ENCODE data around the gene AQP2. TPM values are rescaled to one million over a fixed set of nuclear protein-coding genes. Genes with fewer than 3 reads are reported as not detected.

Gene AQP2
- total and polyA plus RNA-seq, 7 experiments from 2014 or later, result not detected

GRCh38 chr12:49920915-49921286 is 29.6 kb upstream of the AQP2 start:
- Histone ChIP-seq H3K36me3 (ENCODE audit: control insufficient read depth in 2 of 3, insufficient read depth in 3 of 3, low read length in 3 of 3) (no peaks in the 10 kb centered on the region), H3K4me1 (ENCODE audit: control insufficient read depth in 2 of 2, insufficient read depth in 2 of 2, low read length in 2 of 2) (no peaks in the 10 kb centered on the region), H3K27ac (ENCODE audit: low read depth, low read length) (no peak overlapping the region), H3K27me3 (ENCODE audit: control insufficient read depth in 2 of 2, insufficient read depth in 2 of 2, low read length in 2 of 2) (no peaks in the 10 kb centered on the region), H3K4me3 (ENCODE audit: low read length) (no peak overlapping the region), H3K9me3 (ENCODE audit: control insufficient read depth in 2 of 3, low read length in 3 of 3) (no peaks in the 10 kb centered on the region)
- intact Hi-C loops (cut with micrococcal nuclease), result no loop called here
- no peak overlapping the region for H3K27ac Mint-ChIP-seq
- no peaks in the 10 kb centered on the region for H3K36me3 Mint-ChIP-seq
- ChIA-PET CTCF (no interaction called here), POLR2A (no interaction called here)
- peaks cover 0 to 10% (median 4%) of the 10 kb centered on the region in 5 donors for H3K27me3 Mint-ChIP-seq
- ATAC-seq (no peak), DNase-seq (no peak)
- peaks cover 0 to 1% (median 0%) of the 10 kb centered on the region in 11 donors for H3K9me3 Mint-ChIP-seq
- H3K4me1 Mint-ChIP-seq, result no peaks in the 10 kb centered on the region
- no peak overlapping the region for H3K4me3 Mint-ChIP-seq

DNA sequence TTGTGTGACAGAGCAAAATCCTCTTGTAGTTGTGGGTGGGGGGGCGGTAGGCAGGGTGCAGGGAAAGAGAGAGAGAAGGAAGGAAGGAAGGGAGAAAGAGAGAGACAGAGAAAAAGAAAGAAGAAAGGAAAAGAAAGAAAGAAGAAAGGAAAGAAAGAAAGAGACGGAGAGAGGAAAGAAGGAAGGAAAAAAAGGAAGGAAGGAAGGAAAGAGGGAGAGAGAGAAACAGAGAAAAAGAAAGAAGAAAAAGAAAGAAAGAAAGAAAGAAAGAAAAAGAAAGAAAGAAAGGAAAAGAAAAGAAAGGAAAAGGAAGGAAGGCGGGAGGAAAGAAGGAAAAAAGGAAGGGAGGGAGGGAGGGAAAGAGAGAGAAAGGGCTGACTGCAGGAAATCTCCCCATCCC is 29.2 kb upstream of the AQP2 start:
- H3K9me3 ChIP-seq (ENCODE audit: control insufficient read depth in 2 of 3, low read length in 3 of 3), result no peaks in the 10 kb centered on the region
- peaks cover 0 to 1% (median 0%) of the 10 kb centered on the region in 11 donors for H3K9me3 Mint-ChIP-seq
- H3K4me1 ChIP-seq (ENCODE audit: control insufficient read depth in 2 of 2, insufficient read depth in 2 of 2, low read length in 2 of 2), result no peaks in the 10 kb centered on the region
- ATAC-seq (no peak), DNase-seq (no peak)
- peaks cover 0 to 10% (median 4%) of the 10 kb centered on the region in 5 donors for H3K27me3 Mint-ChIP-seq
- no peak overlapping the region for H3K27ac ChIP-seq (ENCODE audit: low read depth, low read length)
- H3K36me3 Mint-ChIP-seq, result no peaks in the 10 kb centered on the region
- CTCF ChIA-PET, result no interaction called here
- H3K36me3 ChIP-seq (ENCODE audit: control insufficient read depth in 2 of 3, insufficient read depth in 3 of 3, low read length in 3 of 3), result no peaks in the 10 kb centered on the region
- no peak overlapping the region for H3K27ac Mint-ChIP-seq
- no peaks in the 10 kb centered on the region for H3K4me1 Mint-ChIP-seq
- H3K27me3 ChIP-seq (ENCODE audit: control insufficient read depth in 2 of 2, insufficient read depth in 2 of 2, low read length in 2 of 2), result no peaks in the 10 kb centered on the region
- POLR2A ChIA-PET, result no interaction called here
- intact Hi-C loops (cut with micrococcal nuclease), result no loop called here
- no peak overlapping the region for H3K4me3 ChIP-seq (ENCODE audit: low read length)
- H3K4me3 Mint-ChIP-seq, result no peak overlapping the region

GRCh38 chr12:49921936-49922335 is 28.6 kb upstream of the AQP2 start:
- H3K9me3 ChIP-seq (ENCODE audit: control insufficient read depth in 2 of 3, low read length in 3 of 3), result no peaks in the 10 kb centered on the region
- Mint-ChIP-seq H3K4me1 (no peaks in the 10 kb centered on the region), H3K36me3 (no peaks in the 10 kb centered on the region), H3K4me3 (no peak overlapping the region), H3K9me3 (peaks cover 0 to 1% (median 0%) of the 10 kb centered on the region in 11 donors), H3K27me3 (peaks cover 0 to 9% (median 4%) of the 10 kb centered on the region in 5 donors), H3K27ac (no peak overlapping the region)
- POLR2A ChIA-PET, result no interaction called here
- ATAC-seq (no peak), DNase-seq (no peak)
- H3K27me3 ChIP-seq (ENCODE audit: control insufficient read depth in 2 of 2, insufficient read depth in 2 of 2, low read length in 2 of 2), result no peaks in the 10 kb centered on the region
- no peaks in the 10 kb centered on the region for H3K36me3 ChIP-seq (ENCODE audit: control insufficient read depth in 2 of 3, insufficient read depth in 3 of 3, low read length in 3 of 3)
- no peak overlapping the region for H3K27ac ChIP-seq (ENCODE audit: low read depth, low read length)
- CTCF ChIA-PET, result no interaction called here
- H3K4me1 ChIP-seq (ENCODE audit: control insufficient read depth in 2 of 2, insufficient read depth in 2 of 2, low read length in 2 of 2), result no peaks in the 10 kb centered on the region
- no peak overlapping the region for H3K4me3 ChIP-seq (ENCODE audit: low read length)
- intact Hi-C loops (cut with micrococcal nuclease), result no loop called here

- Mint-ChIP-seq H3K27me3 (peaks cover 0 to 8% (median 4%) of the 10 kb centered on the region in 5 donors), H3K36me3 (no peaks in the 10 kb centered on the region), H3K9me3 (peaks cover 0 to 1% (median 0%) of the 10 kb centered on the region in 11 donors), H3K4me3 (no peak overlapping the region), H3K4me1 (no peaks in the 10 kb centered on the region), H3K27ac (no peak overlapping the region)
- Histone ChIP-seq H3K4me1 (ENCODE audit: control insufficient read depth in 2 of 2, insufficient read depth in 2 of 2, low read length in 2 of 2) (no peaks in the 10 kb centered on the region), H3K27ac (ENCODE audit: low read depth, low read length) (no peak overlapping the region), H3K9me3 (ENCODE audit: control insufficient read depth in 2 of 3, low read length in 3 of 3) (no peaks in the 10 kb centered on the region), H3K36me3 (ENCODE audit: control insufficient read depth in 2 of 3, insufficient read depth in 3 of 3, low read length in 3 of 3) (no peaks in the 10 kb centered on the region), H3K27me3 (ENCODE audit: control insufficient read depth in 2 of 2, insufficient read depth in 2 of 2, low read length in 2 of 2) (no peaks in the 10 kb centered on the region), H3K4me3 (ENCODE audit: low read length) (no peak overlapping the region)
- POLR2A ChIA-PET, result no interaction called here
- CTCF ChIA-PET, result no interaction called here
- DNase-seq, result no peak
- intact Hi-C loops (cut with micrococcal nuclease), result no loop called here
- ATAC-seq, result no peak
Measured at GRCh38 chr12:49922349-49923034, 28.0 kb upstream of the AQP2 start.

GRCh38 chr12:49923035-49923644 is 27.4 kb upstream of the AQP2 start:
- DNase-seq (no peak), ATAC-seq (no peak)
- no peak overlapping the region for H3K27ac ChIP-seq (ENCODE audit: low read depth, low read length)
- no peaks in the 10 kb centered on the region for H3K36me3 ChIP-seq (ENCODE audit: control insufficient read depth in 2 of 3, insufficient read depth in 3 of 3, low read length in 3 of 3)
- H3K27me3 Mint-ChIP-seq, result peaks cover 0 to 10% (median 4%) of the 10 kb centered on the region in 5 donors
- intact Hi-C loops (cut with micrococcal nuclease), result no loop called here
- H3K27ac Mint-ChIP-seq, result no peak overlapping the region
- no peak overlapping the region for H3K4me3 Mint-ChIP-seq
- POLR2A ChIA-PET, result no interaction called here
- no peaks in the 10 kb centered on the region for H3K4me1 Mint-ChIP-seq
- CTCF ChIA-PET, result no interaction called here
- H3K27me3 ChIP-seq (ENCODE audit: control insufficient read depth in 2 of 2, insufficient read depth in 2 of 2, low read length in 2 of 2), result no peaks in the 10 kb centered on the region
- no peaks in the 10 kb centered on the region for H3K9me3 ChIP-seq (ENCODE audit: control insufficient read depth in 2 of 3, low read length in 3 of 3)
- no peak overlapping the region for H3K4me3 ChIP-seq (ENCODE audit: low read length)
- no peaks in the 10 kb centered on the region for H3K36me3 Mint-ChIP-seq
- no peaks in the 10 kb centered on the region for H3K4me1 ChIP-seq (ENCODE audit: control insufficient read depth in 2 of 2, insufficient read depth in 2 of 2, low read length in 2 of 2)
- peaks cover 0 to 1% (median 0%) of the 10 kb centered on the region in 11 donors for H3K9me3 Mint-ChIP-seq

DNA sequence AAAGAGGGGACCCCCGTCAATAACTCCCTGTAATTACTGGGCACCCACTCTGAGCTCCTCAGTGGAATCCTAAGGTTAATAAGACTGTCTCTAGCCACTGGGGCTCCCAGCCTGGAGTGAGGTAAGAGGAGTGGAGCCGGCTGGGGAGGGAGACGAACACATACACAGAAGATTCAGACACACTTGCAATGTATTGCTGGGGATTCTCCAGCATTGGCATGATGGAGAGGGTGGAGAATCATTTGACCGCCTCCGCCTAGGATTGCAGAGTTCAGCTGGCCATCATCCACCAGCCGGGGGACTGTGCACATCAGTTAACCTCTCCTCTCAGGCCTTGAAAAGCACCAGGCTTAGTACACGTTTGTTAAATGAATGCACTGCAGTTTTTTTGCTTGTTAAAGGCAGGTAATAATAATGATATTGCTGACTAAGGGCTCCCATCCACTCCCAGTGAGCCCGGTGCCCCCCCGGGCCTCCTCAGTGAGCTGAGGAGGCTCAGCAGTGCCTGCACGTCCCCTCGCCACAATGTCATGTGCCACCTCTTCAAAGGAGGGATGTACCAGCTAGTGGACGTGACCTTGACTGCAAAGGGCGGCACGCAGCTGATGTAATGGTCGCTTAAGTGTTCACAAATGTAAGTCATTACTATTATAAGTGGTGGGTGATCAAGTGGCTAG is 26.5 kb upstream of the AQP2 start:
- Histone ChIP-seq H3K9me3 (ENCODE audit: control insufficient read depth in 2 of 3, low read length in 3 of 3) (no peaks in the 10 kb centered on the region), H3K36me3 (ENCODE audit: control insufficient read depth in 2 of 3, insufficient read depth in 3 of 3, low read length in 3 of 3) (no peaks in the 10 kb centered on the region), H3K27me3 (ENCODE audit: control insufficient read depth in 2 of 2, insufficient read depth in 2 of 2, low read length in 2 of 2) (no peaks in the 10 kb centered on the region), H3K4me3 (ENCODE audit: low read length) (no peak overlapping the region), H3K27ac (ENCODE audit: low read depth, low read length) (no peak overlapping the region), H3K4me1 (ENCODE audit: control insufficient read depth in 2 of 2, insufficient read depth in 2 of 2, low read length in 2 of 2) (no peaks in the 10 kb centered on the region)
- intact Hi-C loops (cut with micrococcal nuclease), result no loop called here
- ChIA-PET POLR2A (no interaction called here), CTCF (interaction anchor here (0.5 kb wide), 1 partner anchor 22 kb away, joined by 3 read pairs; no protein-coding TSS in a partner anchor)
- H3K4me3 Mint-ChIP-seq, result no peak overlapping the region
- no peaks in the 10 kb centered on the region for H3K36me3 Mint-ChIP-seq
- DNase-seq (no peak), ATAC-seq (no peak)
- no peaks in the 10 kb centered on the region for H3K4me1 Mint-ChIP-seq
- H3K27me3 Mint-ChIP-seq, result peaks cover 0 to 10% (median 0%) of the 10 kb centered on the region in 5 donors
- H3K27ac Mint-ChIP-seq, result no peak overlapping the region
- peaks cover 0 to 1% (median 0%) of the 10 kb centered on the region in 11 donors for H3K9me3 Mint-ChIP-seq

Measured in naive thymus-derived CD4-positive, alpha-beta T cell (primary cell).